GM21576 (cell line): ENCODE results near the gene PRC1.

Source experiments
- ATAC-seq: cut with Tn5 transposase; IDR thresholded peaks from one replicate; pipeline ENCODE4 v1.9.1; 2021; ENCODE audit warnings: mild to moderate bottlenecking, moderate library complexity; ENCODE audit not compliant: unreplicated experiment

Gene PRC1

GRCh38 chr15:90990446-90990845 is 3.9 kb downstream of the PRC1 start:
- no peak for ATAC-seq

DNA sequence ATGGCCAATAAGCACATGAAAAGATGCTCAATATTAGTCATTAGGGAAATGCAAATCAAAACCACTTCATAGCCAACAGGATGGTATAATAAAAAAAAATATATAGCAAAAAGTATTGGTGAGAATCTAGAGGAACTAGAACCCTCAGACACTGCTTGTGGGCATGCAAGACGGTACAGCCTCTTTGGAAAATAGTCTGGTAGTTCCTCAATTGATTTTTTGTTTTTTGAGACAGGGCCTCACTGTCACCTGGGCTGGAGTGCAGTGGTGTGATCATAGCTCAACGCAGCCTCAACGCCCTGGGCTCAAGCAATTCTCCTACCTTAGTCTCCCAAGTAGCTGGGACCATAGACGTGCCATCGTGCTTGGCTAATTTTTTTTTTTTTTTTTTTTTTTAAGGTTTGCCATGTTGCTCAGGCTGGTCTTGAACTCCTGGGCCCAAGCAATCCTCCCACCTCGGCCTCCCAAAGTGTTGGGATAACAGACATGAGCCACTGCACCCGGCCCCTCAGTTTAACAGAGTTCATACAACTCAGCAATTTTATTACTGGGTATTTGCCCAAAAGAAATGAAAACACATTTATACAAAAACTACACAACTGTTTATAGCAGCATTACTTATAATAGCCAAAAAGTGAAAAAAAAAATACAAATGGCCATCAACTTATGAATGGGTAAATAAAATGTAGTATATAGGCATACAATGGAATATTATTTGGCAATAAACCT is 5.1 kb downstream of the PRC1 start:
- no peak for ATAC-seq

DNA sequence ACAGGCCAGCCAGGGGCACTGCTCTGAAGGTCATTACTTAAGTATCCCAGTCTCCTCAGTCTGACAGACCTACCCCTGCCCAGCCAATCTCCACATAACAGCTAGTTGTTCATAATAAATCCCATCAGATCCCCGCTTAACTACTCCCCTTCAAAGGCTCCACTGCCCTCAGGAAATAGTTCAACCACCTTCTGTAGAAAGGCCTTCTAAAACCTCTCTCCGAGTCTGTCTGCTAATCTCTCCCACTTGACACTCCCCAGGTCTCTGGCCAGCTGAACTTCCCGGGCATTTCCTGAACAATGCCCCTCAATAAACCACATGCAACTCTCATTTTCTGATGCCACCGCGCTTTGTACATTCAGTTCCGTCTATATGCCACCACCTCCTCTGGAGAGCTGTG is 6.0 kb downstream of the PRC1 start:
- ATAC-seq, result no peak

GRCh38 chr15:90987561-90988141 is 6.7 kb downstream of the PRC1 start:
- no peak for ATAC-seq

- ATAC-seq, result peak; percentile 47
Measured at GRCh38 chr15:90986790-90987507, 7.4 kb downstream of the PRC1 start.

DNA sequence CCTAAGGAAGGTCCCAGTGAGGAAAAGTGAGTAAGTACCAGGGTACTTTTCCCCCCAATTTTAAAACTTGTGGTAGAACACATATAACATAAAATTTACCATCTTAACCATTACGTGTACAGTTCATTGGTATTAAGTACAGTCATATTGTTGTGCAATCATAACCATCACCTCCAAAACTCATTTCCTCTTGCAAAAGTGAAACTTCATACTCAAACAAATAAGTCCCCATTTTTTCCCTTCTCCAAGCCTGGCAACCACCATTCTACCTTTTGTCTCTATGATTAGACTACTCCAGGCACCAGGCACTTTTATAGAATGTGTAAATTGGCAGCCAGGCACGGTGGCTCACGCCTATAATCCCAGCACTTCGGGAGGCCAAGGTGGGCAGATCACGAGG is 12.2 kb downstream of the PRC1 start:
- peak; percentile 18 for ATAC-seq

DNA sequence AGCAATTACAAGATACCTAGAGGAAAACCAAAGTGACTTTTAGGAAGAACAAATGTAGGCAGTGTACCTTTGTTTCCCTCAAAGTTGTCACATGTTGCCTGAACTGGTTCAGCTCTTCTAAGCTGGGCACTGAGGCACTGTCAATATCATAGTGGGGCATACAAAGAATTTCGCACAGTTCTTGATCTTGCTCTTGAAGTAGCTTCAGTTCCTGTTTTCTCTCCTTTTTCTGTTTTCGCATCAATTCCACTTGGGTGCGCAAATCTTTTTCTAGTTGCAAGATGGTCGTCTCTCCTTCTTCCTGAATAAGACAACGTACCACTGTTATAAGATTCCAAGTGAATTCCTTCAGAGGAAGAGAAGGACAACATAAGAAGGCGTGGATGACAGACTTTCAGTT is 12.7 kb downstream of the PRC1 start:
- ATAC-seq, result peak; percentile 77

DNA sequence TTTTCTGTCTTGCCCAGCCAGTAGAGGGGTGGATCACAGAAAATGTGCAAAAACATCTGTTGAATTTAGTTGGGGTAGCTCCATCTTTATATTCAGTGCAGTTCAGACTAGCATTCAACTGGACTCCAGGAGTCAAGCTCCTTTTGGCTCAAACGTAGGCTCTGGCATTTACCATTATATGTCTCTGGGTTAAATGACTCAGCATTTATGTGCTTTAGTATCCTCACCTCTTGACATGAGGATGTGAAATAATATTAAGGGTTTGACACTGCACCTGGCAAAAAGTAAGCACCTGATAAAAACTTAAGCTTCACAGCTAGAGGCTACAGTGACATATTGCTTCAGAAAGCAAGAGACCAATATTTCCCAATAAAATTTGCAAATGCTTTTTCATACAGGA is 14.8 kb downstream of the PRC1 start:
- no peak for ATAC-seq

- no peak for ATAC-seq
Measured at GRCh38 chr15:90974216-90974615, 20.1 kb downstream of the PRC1 start.

- ATAC-seq, result no peak
Measured at GRCh38 chr15:90972133-90972532, 22.2 kb downstream of the PRC1 start.

- ATAC-seq, result no peak
Measured at GRCh38 chr15:90970274-90970673, 24.1 kb downstream of the PRC1 start.

- ATAC-seq, result no peak
Measured at GRCh38 chr15:90968434-90968833, 25.9 kb downstream of the PRC1 start.

DNA sequence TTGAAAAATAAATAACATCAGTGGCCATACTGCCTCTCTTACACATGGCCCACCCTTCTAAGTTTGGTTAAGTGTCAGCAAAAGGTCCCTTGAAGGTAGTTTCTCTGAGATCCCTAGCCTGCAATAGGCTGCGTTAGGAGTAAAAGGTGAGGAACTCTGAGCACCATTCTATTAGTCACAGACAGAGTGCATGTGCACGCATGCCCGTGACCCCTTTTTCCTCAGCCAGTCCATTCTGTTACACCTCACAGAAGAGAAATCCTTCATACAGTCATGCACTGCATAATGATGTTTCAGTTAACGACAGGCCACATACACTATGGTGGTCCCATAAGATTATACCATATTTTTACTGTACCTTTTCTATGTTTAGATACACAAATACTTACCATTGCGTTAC is 27.1 kb downstream of the PRC1 start:
- ATAC-seq, result no peak

GRCh38 chr15:90966262-90966661 is 28.1 kb downstream of the PRC1 start:
- ATAC-seq, result no peak

- no peak for ATAC-seq
Measured at GRCh38 chr15:90962021-90962420, 32.3 kb downstream of the PRC1 start.

DNA sequence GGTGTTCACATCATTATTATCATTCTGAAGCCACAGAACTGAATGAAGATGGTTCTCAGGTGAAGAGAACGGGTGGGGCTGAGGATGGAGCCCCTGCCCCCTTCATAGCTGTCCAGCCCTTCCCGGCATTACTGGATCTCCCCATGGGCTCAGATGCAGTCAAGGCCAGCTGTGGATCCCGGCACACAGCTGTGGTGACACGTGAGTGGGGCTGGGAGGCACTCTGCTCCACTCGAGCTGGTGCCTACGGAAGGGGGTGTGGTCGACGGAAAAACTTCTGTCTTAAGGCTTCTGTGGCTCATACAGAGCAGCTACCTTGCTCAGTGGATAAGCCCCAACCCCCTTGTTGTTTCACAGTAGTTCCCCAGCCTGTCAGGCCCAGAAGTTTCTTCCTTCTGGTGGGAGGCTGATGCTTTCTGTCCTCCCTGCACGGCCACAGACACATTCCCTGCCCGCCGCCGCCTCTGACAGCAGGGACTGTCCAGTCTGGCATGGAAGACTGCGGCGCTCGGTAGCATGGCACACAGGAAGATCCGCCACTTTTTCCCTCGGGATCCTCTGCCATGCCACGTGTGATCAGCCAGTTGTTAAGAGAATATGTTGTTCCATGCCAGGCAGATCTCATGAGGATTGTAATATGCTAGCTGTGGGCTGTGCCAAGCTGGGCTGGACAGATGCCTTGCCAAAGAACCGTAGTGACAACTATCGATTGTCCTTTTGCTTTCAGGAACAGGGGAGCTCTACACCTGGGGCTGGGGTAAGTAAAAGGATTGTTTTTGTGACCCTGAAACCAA is 33.8 kb downstream of the PRC1 start:
- no peak for ATAC-seq

DNA sequence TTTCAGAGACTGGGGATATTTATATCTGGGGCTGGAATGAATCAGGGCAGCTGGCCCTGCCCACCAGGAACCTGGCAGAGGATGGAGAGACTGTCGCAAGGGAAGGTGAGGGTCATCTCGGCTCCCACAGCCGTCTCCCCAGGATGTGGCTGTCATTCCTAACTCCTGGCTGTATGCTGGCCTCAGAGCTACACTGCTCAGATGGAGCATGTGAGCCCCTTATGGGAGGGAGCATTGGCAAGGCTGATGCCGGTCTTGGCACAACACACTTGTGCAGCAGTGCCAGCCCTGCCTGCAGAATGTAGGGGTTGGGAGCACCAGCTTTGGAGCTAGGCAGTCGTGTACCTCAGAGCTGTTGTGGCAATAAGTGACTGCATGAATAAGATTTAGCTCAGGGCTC is 34.4 kb downstream of the PRC1 start:
- ATAC-seq, result no peak

GRCh38 chr15:90959028-90959595 is 35.2 kb downstream of the PRC1 start:
- no peak for ATAC-seq

DNA sequence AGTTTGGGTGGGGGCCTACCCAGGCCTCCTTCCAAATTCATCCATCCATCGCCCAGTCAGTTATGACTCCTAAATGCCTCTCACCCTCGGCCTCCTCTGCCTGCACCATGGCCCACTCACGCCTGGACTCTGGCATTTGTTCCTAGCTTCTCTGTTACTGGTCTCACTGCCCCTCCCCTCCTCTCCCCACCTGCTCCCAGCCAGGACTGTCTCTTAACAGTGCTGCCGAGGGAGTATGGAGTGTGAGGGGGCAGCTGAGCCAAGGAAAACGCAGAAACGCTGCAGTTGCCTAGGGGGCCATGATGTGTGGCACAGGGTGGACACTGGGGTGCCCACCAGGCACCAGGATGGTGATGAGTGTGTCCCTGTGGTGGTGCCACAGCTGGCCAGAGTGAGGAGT is 36.5 kb downstream of the PRC1 start:
- ATAC-seq, result no peak

- ATAC-seq, result no peak
Measured at GRCh38 chr15:90957031-90957790, 37.1 kb downstream of the PRC1 start.
